Karpas-422 (cell line): Measurements from ENCODE around the gene TTC23L. TPM values are rescaled to one million over a fixed set of nuclear protein-coding genes. Genes with fewer than 3 reads are reported as not detected.

ENCODE experiments used
- total RNA-seq: library from RNA; depleted of rRNA; stranded (reverse); fragments of >200 nt; shearing (Covaris generic); gene quantifications from 2 replicates; pipeline ENCODE4 v1.2.3, GENCODE V29; 2014; ENCODE audit warnings: low replicate concordance; rRNA removed

TTC23L gene
- total RNA-seq, 1 experiment from 2014 or later = not detected

Other genes with a start within 250 kb of the TTC23L start
- not detected in 2 replicates for gene RAI14, start 182.8 kb upstream of the TTC23L start, total RNA-seq
- 34.1 and 59.1 TPM in 2 replicates for gene RAD1, start 76.3 kb downstream of the TTC23L start, total RNA-seq
- 22.8 and 48.6 TPM in 2 replicates for gene BRIX1, start 76.5 kb downstream of the TTC23L start, total RNA-seq
- 40.4 and 41.0 TPM in 2 replicates for gene DNAJC21, start 90.4 kb downstream of the TTC23L start, total RNA-seq
- gene AGXT2, start 208.8 kb downstream of the TTC23L start, total RNA-seq = not detected in 2 replicates